Skeletal muscle satellite cell (primary cell): ENCODE data around the gene CFAP74.
"Not testable (repeated sequence)": the region's sequence is repeated elsewhere in the genome, so short reads cannot be mapped to it uniquely, and the experiment has no call there.

Experiments used
- H3K27me3 ChIP-seq: 2 replicates; pipeline ENCODE4 v1.7.0; 2013; ENCODE audit warnings: low read length; ENCODE audit not compliant: control insufficient read depth, insufficient read depth
- H3K36me3 ChIP-seq: 2 replicates; pipeline ENCODE4 v1.7.0; 2013; ENCODE audit warnings: mild to moderate bottlenecking, control low read depth, low read length; ENCODE audit not compliant: insufficient read depth
- H3K4me1 ChIP-seq: 2 replicates; pipeline ENCODE4 v1.7.0; 2013; ENCODE audit warnings: low read length; ENCODE audit not compliant: control insufficient read depth, insufficient read depth
- H3K4me2 ChIP-seq: 2 replicates; pipeline ENCODE4 v1.7.0; 2013; ENCODE audit warnings: mild to moderate bottlenecking, low read length
- H3K4me3 ChIP-seq: 2 replicates; pipeline ENCODE4 v1.7.0; 2013; ENCODE audit warnings: low read length
- H3K9ac ChIP-seq: 2 replicates; pipeline ENCODE4 v1.7.0; 2013; ENCODE audit warnings: mild to moderate bottlenecking, low read depth, low read length, moderate library complexity
- H3K9me3 ChIP-seq: replicated peaks from 2 replicates; pipeline ENCODE4 v1.7.0; 2013; ENCODE audit warnings: mild to moderate bottlenecking, control low read depth, low read length

The CFAP74 gene

GRCh38 chr1:1937549-1938275, 65.9 kb downstream of the CFAP74 start:
- Histone ChIP-seq H3K4me2 (no peak overlapping the region), H3K36me3 (no peaks in the 10 kb centered on the region), H3K27me3 (peaks cover 35% of the 10 kb centered on the region), H3K9ac (no peak overlapping the region), H3K9me3 (no peaks in the 10 kb centered on the region), H3K4me3 (no peak overlapping the region), H3K4me1 (no peaks in the 10 kb centered on the region)

- Histone ChIP-seq H3K9ac (no peak overlapping the region), H3K27me3 (peaks cover 29% of the 10 kb centered on the region), H3K36me3 (no peaks in the 10 kb centered on the region), H3K9me3 (no peaks in the 10 kb centered on the region), H3K4me2 (no peak overlapping the region), H3K4me3 (no peak overlapping the region), H3K4me1 (no peaks in the 10 kb centered on the region)
Observed at GRCh38 chr1:1937061-1937460, 66.5 kb downstream of the CFAP74 start.

DNA sequence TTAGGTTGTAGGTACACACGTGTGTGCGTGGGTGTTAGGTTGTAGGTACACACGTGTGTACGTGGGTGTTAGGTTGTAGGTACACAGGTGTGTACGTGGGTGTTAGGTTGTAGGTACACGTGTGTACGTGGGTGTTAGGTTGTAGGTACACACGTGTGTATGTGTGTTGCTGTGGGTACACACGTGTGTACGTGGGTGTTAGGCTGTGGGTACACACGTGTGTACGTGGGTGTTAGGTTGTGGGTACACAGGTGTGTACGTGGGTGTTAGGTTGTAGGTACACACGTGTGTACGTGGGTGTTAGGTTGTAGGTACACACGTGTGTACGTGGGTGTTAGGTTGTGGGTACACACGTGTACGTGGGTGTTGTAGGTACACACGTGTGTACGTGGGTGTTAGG, 68.7 kb downstream of the CFAP74 start:
- peaks cover 13% of the 10 kb centered on the region for H3K27me3 ChIP-seq
- H3K36me3 ChIP-seq, H3K4me1 ChIP-seq, H3K4me3 ChIP-seq, H3K4me2 ChIP-seq, H3K9me3 ChIP-seq, H3K9ac ChIP-seq: not testable (repeated sequence)

GRCh38 chr1:1929639-1930545, 73.7 kb downstream of the CFAP74 start:
- H3K9ac ChIP-seq = no peak overlapping the region
- H3K4me2 ChIP-seq = no peak overlapping the region
- H3K9me3 ChIP-seq = no peaks in the 10 kb centered on the region
- H3K27me3 ChIP-seq = peaks cover 31% of the 10 kb centered on the region
- no peaks in the 10 kb centered on the region for H3K36me3 ChIP-seq
- H3K4me1 ChIP-seq = no peaks in the 10 kb centered on the region
- no peak overlapping the region for H3K4me3 ChIP-seq

DNA sequence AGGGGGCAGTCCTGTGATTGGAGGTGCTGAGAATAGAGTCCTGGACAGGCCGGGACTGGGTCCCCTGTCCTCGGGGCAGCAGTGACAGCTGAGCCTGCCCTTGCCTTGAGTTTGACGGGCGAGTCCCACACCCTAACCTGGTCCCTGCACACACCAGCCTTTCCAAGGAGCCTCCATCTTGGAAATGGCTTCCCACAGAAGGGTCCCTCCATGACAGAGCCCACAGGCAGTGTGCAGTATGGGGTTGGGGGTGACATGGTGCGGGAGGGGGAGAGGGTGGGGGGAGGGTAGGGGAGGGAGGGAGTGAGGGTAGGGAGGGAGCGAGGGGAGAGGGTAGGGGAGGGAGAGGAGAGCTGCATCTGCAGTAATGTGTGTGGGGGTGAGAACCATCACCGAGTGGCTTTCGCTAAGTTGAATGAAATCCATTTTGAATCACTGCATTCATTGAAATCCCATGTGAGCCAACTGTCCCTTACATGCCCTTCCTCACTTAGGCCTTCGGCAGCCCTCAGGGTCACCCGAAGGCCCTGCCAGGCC, 74.4 kb downstream of the CFAP74 start:
- Histone ChIP-seq H3K4me3 (no peak overlapping the region), H3K4me1 (no peaks in the 10 kb centered on the region), H3K9ac (no peak overlapping the region), H3K27me3 (peaks cover 31% of the 10 kb centered on the region), H3K4me2 (no peak overlapping the region), H3K36me3 (no peaks in the 10 kb centered on the region), H3K9me3 (no peaks in the 10 kb centered on the region)

DNA sequence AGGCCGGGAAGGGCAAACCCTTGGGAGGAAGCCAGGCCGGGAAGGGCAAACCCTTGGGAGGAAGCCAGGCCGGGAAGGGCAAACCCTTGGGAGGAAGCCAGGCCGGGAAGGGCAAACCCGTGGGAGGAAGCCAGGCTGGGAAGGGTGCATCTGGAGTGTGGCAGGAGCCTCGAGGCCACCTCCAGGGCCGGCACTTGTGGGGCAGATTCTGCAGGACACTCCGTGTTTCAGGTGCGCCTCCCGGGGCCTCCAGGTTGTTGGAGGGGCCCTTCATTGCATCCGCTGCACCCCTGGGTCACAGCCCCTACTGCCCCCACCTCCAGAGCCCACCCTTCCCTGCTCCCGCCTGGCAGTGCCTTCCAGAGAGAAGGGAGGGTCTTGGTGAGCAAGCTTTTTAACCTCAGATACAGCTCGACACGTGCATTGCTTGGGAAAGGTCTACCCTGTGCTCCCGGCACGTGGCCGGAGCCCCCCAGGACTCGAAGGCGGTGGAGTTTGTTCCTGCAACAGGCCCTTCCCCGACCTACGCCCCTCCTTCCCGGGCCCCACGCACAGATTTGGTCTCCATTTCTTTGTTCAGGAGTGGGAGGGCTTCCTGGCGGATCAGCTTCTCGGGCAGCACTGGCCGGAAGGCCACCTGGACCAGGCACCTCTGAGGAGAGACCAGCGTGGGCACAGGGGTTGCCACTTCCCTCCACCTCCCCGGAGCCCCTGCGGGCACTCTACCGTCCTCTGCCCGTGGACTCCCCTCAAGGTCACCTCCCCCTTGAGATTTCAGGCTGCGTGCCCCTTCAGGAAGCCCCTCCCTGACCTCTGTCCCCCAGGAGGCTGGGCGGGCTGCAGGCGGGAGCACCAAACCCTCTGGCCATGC, 75.1 kb downstream of the CFAP74 start:
- Histone ChIP-seq H3K27me3 (peaks cover 31% of the 10 kb centered on the region), H3K4me2 (no peak overlapping the region), H3K9ac (no peak overlapping the region), H3K4me1 (no peaks in the 10 kb centered on the region), H3K4me3 (no peak overlapping the region), H3K9me3 (no peaks in the 10 kb centered on the region), H3K36me3 (no peaks in the 10 kb centered on the region)

DNA sequence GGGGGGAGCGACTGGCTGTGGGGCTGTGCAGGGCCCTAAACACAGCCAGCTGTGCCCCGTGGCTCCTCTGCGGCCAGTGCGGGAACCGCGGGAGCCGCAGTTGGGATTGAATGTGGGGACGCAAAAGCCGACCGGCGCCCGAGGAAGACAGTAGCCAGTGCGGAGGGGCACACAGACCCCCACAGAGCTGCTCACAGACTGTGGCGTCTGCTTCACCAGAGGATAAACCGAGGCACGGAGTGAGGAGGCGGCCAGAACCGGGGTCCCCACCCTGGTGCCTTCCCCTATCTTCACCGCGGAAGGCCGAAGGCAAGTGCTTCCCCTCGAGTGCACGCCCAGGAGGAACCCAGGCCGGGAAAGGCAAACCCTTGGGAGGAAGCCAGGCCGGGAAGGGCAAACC, 75.8 kb downstream of the CFAP74 start:
- no peak overlapping the region for H3K4me2 ChIP-seq
- H3K36me3 ChIP-seq = no peaks in the 10 kb centered on the region
- no peak overlapping the region for H3K4me3 ChIP-seq
- no peaks in the 10 kb centered on the region for H3K4me1 ChIP-seq
- peaks cover 31% of the 10 kb centered on the region for H3K27me3 ChIP-seq
- H3K9me3 ChIP-seq = no peaks in the 10 kb centered on the region
- no peak overlapping the region for H3K9ac ChIP-seq

- Histone ChIP-seq H3K9ac (no peak overlapping the region), H3K36me3 (no peaks in the 10 kb centered on the region), H3K4me3 (no peak overlapping the region), H3K4me2 (no peak overlapping the region), H3K4me1 (no peaks in the 10 kb centered on the region), H3K27me3 (peaks cover 31% of the 10 kb centered on the region), H3K9me3 (no peaks in the 10 kb centered on the region)
Observed at GRCh38 chr1:1926886-1927660, 76.5 kb downstream of the CFAP74 start.

GRCh38 chr1:1926346-1926811, 77.2 kb downstream of the CFAP74 start:
- Histone ChIP-seq H3K36me3 (no peaks in the 10 kb centered on the region), H3K9ac (no peak overlapping the region), H3K27me3 (peaks cover 31% of the 10 kb centered on the region), H3K4me2 (no peak overlapping the region), H3K4me1 (no peaks in the 10 kb centered on the region), H3K9me3 (no peaks in the 10 kb centered on the region), H3K4me3 (no peak overlapping the region)

DNA sequence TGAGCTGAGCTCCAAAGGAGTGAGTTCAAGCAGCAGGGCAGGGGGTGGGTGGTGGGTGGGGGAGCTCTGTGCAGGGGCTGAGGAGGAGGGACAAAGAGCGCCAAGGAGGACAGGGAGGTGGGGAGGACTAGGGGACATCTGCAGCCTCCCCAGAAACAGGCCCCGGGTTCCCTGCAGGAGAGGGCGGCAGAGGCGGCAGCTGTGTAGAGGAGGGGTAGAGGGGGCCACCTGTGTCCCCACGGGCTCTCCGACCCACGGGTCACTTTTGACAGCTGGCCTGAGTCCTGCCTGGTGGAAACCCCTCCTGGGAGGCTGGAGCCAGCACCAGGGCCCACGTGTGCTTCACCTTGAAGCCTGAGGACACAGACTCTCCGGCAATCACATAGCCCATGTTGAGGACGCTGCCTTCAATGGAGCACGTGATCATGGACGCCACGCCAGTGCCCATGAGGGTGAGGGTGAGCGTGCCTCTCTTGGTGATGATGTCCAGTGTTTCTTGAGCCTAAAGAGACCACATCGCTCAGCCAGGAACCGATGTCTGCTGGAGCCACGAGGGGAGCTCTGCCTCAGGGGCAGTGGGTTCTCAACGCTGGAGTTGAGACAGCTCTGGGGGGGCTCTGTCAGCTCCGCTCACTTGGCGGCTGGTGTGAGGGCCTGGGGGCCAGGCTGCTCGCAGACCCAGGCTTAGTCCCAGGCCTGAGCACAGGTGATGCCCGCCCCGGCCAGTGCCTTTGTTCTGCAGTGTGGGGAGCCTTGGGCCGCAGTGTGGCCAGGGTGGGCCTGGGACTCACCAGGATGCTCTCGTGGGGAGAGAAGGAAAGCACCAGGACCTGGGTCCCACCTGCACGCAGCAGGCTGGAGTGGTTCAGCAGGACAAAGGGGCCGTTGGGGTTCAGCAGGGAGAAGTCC, 77.9 kb downstream of the CFAP74 start:
- H3K4me2 ChIP-seq = no peak overlapping the region
- H3K9ac ChIP-seq = no peak overlapping the region
- no peaks in the 10 kb centered on the region for H3K36me3 ChIP-seq
- no peaks in the 10 kb centered on the region for H3K4me1 ChIP-seq
- H3K9me3 ChIP-seq = no peaks in the 10 kb centered on the region
- no peak overlapping the region for H3K4me3 ChIP-seq
- H3K27me3 ChIP-seq = peaks cover 31% of the 10 kb centered on the region
